Bronchial epithelial cell (primary cell): Measurements from ENCODE around the gene PSD2. TPM values are rescaled to one million over a fixed set of nuclear protein-coding genes. Genes with fewer than 3 reads are reported as not detected.

ENCODE experiments used
- DNase-seq: peaks from one replicate; pipeline ENCODE4 v3.0.0-alpha.2; 2010; ENCODE audit warnings: low read depth
- FAIRE-seq: peaks from 2 replicates; lab custom pipeline; 2011; peaks lifted over from hg19 to GRCh38; lab: Jason Lieb, UNC
- H3K27me3 ChIP-seq: 2 replicates; pipeline ENCODE4 v1.5.1; 2011; ENCODE audit warnings: low read length; ENCODE audit not compliant: control insufficient read depth, insufficient read depth
- H3K36me3 ChIP-seq: 2 replicates; pipeline ENCODE4 v1.5.1; 2011; ENCODE audit warnings: low read length; ENCODE audit not compliant: control insufficient read depth, insufficient read depth
- H3K4me3 ChIP-seq: 2 replicates; pipeline ENCODE4 v1.5.1; 2011; ENCODE audit warnings: mild to moderate bottlenecking, low read depth, low read length, control low read depth
- CTCF ChIP-seq: IDR thresholded peaks from 2 replicates; pipeline ENCODE4 v1.5.1; 2011; ENCODE audit warnings: mild to moderate bottlenecking, moderate library complexity, low read length, control low read depth, inconsistent platforms; ENCODE audit not compliant: insufficient read depth, severe bottlenecking
- total RNA-seq: library from RNA; depleted of rRNA; stranded (reverse); fragments of >200 nt; gene quantifications from 2 replicates; pipeline ENCODE4 v1.2.1, GENCODE V29; 2014

The PSD2 gene
- total RNA-seq, 1 donor from 2014 or later, result under 0.01 TPM

GRCh38 chr5:139772927-139773690 is 22.5 kb upstream of the PSD2 start:
- no peaks in the 10 kb centered on the region for H3K36me3 ChIP-seq
- TF ChIP-seq CTCF, result no peak
- H3K4me3 ChIP-seq, result no peak overlapping the region
- H3K27me3 ChIP-seq, result peaks cover 5% of the 10 kb centered on the region
- FAIRE-seq, result no peak
- no peak for DNase-seq

GRCh38 chr5:139774980-139775661 is 20.5 kb upstream of the PSD2 start:
- FAIRE-seq, result no peak

GRCh38 chr5:139775872-139776271 is 19.7 kb upstream of the PSD2 start:
- H3K27me3 ChIP-seq, result peaks cover 5% of the 10 kb centered on the region
- H3K4me3 ChIP-seq, result no peak overlapping the region
- FAIRE-seq (no peak), DNase-seq (no peak)
- H3K36me3 ChIP-seq, result no peaks in the 10 kb centered on the region
- no peak for TF ChIP-seq CTCF

More at GRCh38 chr5:139774980-139775661, 20.5 kb upstream of the PSD2 start:
- DNase-seq, result no peak
- Histone ChIP-seq H3K4me3 (no peak overlapping the region), H3K36me3 (no peaks in the 10 kb centered on the region), H3K27me3 (peaks cover 5% of the 10 kb centered on the region)
- peak; percentile 86 for TF ChIP-seq CTCF

GRCh38 chr5:139776861-139777260 is 18.7 kb upstream of the PSD2 start:
- Histone ChIP-seq H3K36me3 (no peaks in the 10 kb centered on the region), H3K27me3 (peaks cover 5% of the 10 kb centered on the region), H3K4me3 (no peak overlapping the region)
- no peak for TF ChIP-seq CTCF
- FAIRE-seq (no peak), DNase-seq (no peak)

GRCh38 chr5:139783436-139783965 is 12.1 kb upstream of the PSD2 start:
- TF ChIP-seq CTCF, result no peak
- no peaks in the 10 kb centered on the region for H3K27me3 ChIP-seq
- FAIRE-seq, result peak; percentile 68

More at GRCh38 chr5:139783436-139783965, 12.1 kb upstream of the PSD2 start:
- no peak for DNase-seq
- H3K36me3 ChIP-seq, result no peaks in the 10 kb centered on the region
- H3K4me3 ChIP-seq, result no peak overlapping the region
